GM23338 (cell line): ENCODE measurements around the gene ARFGEF2. TPM values are rescaled to one million over a fixed set of nuclear protein-coding genes. Genes with fewer than 3 reads are reported as not detected.

Source experiments
- ATAC-seq: fragments of 200-7000 bp; cut with Tn5 transposase; 3 replicates; pipeline ENCODE4 v1.9.1; 2020
- DNase-seq: peaks from one replicate; pipeline ENCODE4 v3.0.0-alpha.2; 2015; ENCODE audit warnings: low spot score
- H2AFZ ChIP-seq: fragments of 200-600 bp; sonication (generic); 2 replicates; pipeline ENCODE4 v1.8.0; 2016; ENCODE audit warnings: antibody characterized with exemption, mild to moderate bottlenecking, moderate library complexity
- H3F3A ChIP-seq: fragments of 200-600 bp; sonication (generic); replicated peaks from 2 replicates; pipeline ENCODE4 v1.8.0; 2017; ENCODE audit warnings: antibody characterized with exemption, mixed run types, low read depth
- H3K27ac ChIP-seq: fragments of 200-600 bp; sonication (generic); 2 replicates; pipeline ENCODE4 v1.6.1; 2016; ENCODE audit warnings: low read depth
- H3K27me3 ChIP-seq: fragments of 200-600 bp; sonication (generic); 2 replicates; pipeline ENCODE4 v1.8.0; 2016; ENCODE audit warnings: mild to moderate bottlenecking, mixed run types, moderate library complexity; ENCODE audit not compliant: insufficient read depth
- H3K36me3 ChIP-seq: fragments of 200-600 bp; sonication (generic); 2 replicates; pipeline ENCODE4 v1.8.0; 2016; ENCODE audit warnings: mild to moderate bottlenecking; ENCODE audit not compliant: insufficient read depth
- H3K4me1 ChIP-seq: fragments of 200-600 bp; sonication (generic); 2 replicates; pipeline ENCODE4 v1.8.0; 2016; ENCODE audit warnings: mild to moderate bottlenecking, moderate library complexity; ENCODE audit not compliant: insufficient read depth
- H3K4me2 ChIP-seq: fragments of 200-600 bp; sonication (generic); 2 replicates; pipeline ENCODE4 v1.7.1; 2017; ENCODE audit warnings: mixed run types
- H3K4me3 ChIP-seq: fragments of 200-600 bp; sonication (generic); 2 replicates; pipeline ENCODE4 v1.6.1; 2016; ENCODE audit warnings: mixed run types
- H3K79me2 ChIP-seq: fragments of 200-600 bp; sonication (generic); replicated peaks from 2 replicates; pipeline ENCODE4 v1.8.0; 2017; ENCODE audit warnings: mild to moderate bottlenecking; ENCODE audit not compliant: insufficient read depth
- H3K9me2 ChIP-seq: fragments of 200-600 bp; sonication (generic); 2 replicates; pipeline ENCODE4 v1.8.0; 2017; ENCODE audit not compliant: insufficient read depth
- H4K20me1 ChIP-seq: fragments of 200-600 bp; sonication (generic); replicated peaks from 2 replicates; pipeline ENCODE4 v1.8.0; 2017; ENCODE audit warnings: mild to moderate bottlenecking; ENCODE audit not compliant: insufficient read depth
- H3K27ac Mint-ChIP-seq: 2 replicates; pipeline ENCODE4 v1.8.0; 2020; ENCODE audit warnings: inconsistent platforms, mild to moderate bottlenecking, moderate library complexity, mixed read lengths
- H3K27me3 Mint-ChIP-seq: 3 replicates; pipeline ENCODE4 v1.8.0; 2022; ENCODE audit warnings: low read depth, mild to moderate bottlenecking, moderate library complexity, mixed read lengths, inconsistent platforms; ENCODE audit not compliant: insufficient read depth, poor library complexity
- H3K36me3 Mint-ChIP-seq: 3 replicates; pipeline ENCODE4 v1.8.0; 2021; ENCODE audit warnings: low read depth, mild to moderate bottlenecking, inconsistent platforms, moderate library complexity, mixed read lengths
- H3K4me1 Mint-ChIP-seq: 3 replicates; pipeline ENCODE4 v1.8.0; 2020; ENCODE audit warnings: mild to moderate bottlenecking, inconsistent platforms, mixed read lengths
- H3K4me3 Mint-ChIP-seq: 3 replicates; pipeline ENCODE4 v1.8.0; 2021; ENCODE audit warnings: moderate library complexity, mild to moderate bottlenecking, inconsistent platforms, mixed read lengths
- H3K9me3 Mint-ChIP-seq: 3 replicates; pipeline ENCODE4 v1.8.0; 2020; ENCODE audit warnings: moderate library complexity, mild to moderate bottlenecking, inconsistent platforms, mixed read lengths
- CREB1 ChIP-seq: fragments of 250-450 bp; sonication (Bioruptor Pico); IDR thresholded peaks from 2 replicates; pipeline ENCODE4 v1.5.0; 2020; ENCODE audit warnings: low read depth, mild to moderate bottlenecking, moderate library complexity
- CTCF ChIP-seq, 2 experiments: fragments of 200-600 bp in 1 of 2; sonication (generic) in 1 of 2; conservative IDR thresholded peaks; 2 replicates each; pipeline versions ENCODE4 v1.5.1 to v1.6.1; 2016 to 2017; ENCODE audit warnings: antibody characterized with exemption in 2 of 2, low read depth in 2 of 2, mild to moderate bottlenecking in 2 of 2, moderate library complexity in 1 of 2
- EZH2 ChIP-seq: fragments of 200-600 bp; sonication (generic); IDR thresholded peaks from one replicate; pipeline ENCODE4 v1.8.0; 2017; ENCODE audit warnings: antibody characterized with exemption, mild to moderate bottlenecking, low read depth; ENCODE audit not compliant: unreplicated experiment
- EZH2phosphoT487 ChIP-seq: fragments of 200-600 bp; sonication (generic); IDR thresholded peaks from one replicate; pipeline ENCODE4 v1.8.1; 2018; ENCODE audit warnings: antibody characterized with exemption; ENCODE audit not compliant: unreplicated experiment
- JUNB ChIP-seq: IDR thresholded peaks from one replicate; pipeline ENCODE4 v1.6.1; 2016; ENCODE audit warnings: antibody characterized with exemption; ENCODE audit not compliant: unreplicated experiment
- NANOG ChIP-seq: IDR thresholded peaks from 2 replicates; pipeline ENCODE4 v1.6.1; 2016; ENCODE audit warnings: antibody characterized with exemption, borderline replicate concordance
- POLR2AphosphoS5 ChIP-seq: IDR thresholded peaks from 2 replicates; pipeline ENCODE4 v1.6.1; 2016; ENCODE audit warnings: antibody characterized with exemption, low read depth
- STAT1 ChIP-seq: IDR thresholded peaks from one replicate; pipeline ENCODE4 v1.6.1; 2016; ENCODE audit warnings: antibody characterized with exemption; ENCODE audit not compliant: unreplicated experiment
- ZNF114 ChIP-seq: fragments of 250-450 bp; sonication (Bioruptor Pico); IDR thresholded peaks from 2 replicates; pipeline ENCODE4 v1.5.0; 2020; ENCODE audit warnings: mild to moderate bottlenecking, moderate library complexity
- ZNF331 ChIP-seq: fragments of 250-450 bp; sonication (Bioruptor Pico); IDR thresholded peaks from 2 replicates; pipeline ENCODE4 v1.5.0; 2020; ENCODE audit warnings: low read depth, mild to moderate bottlenecking, moderate library complexity
- polyA plus RNA-seq: library from polyadenylated mRNA; unstranded; fragments of >200 nt; fragmentation: Nextera tagmentation; extraction: Ambion mirVana; gene quantifications from 2 replicates; pipeline ENCODE4 v1.2.1, GENCODE V29; 2016
- total RNA-seq: library from RNA; depleted of rRNA; stranded (reverse); fragments of >200 nt; shearing (Covaris generic); gene quantifications from 2 replicates; pipeline ENCODE4 v1.2.3, GENCODE V29; 2014
- TF ChIP-seq, protein P1 (sequence below): IDR thresholded peaks from 2 replicates; pipeline ENCODE4 v1.6.1; 2016; ENCODE audit warnings: antibody characterized with exemption
- TF ChIP-seq, protein P2 (sequence below): IDR thresholded peaks from one replicate; pipeline ENCODE4 v1.6.1; 2018; ENCODE audit warnings: antibody characterized with exemption; ENCODE audit not compliant: unreplicated experiment
- TF ChIP-seq, protein P3 (sequence below): fragments of 250-450 bp; sonication (Bioruptor Pico); IDR thresholded peaks from 2 replicates; pipeline ENCODE4 v1.5.0; 2020; ENCODE audit warnings: mild to moderate bottlenecking, moderate library complexity

The ARFGEF2 gene
- total and polyA plus RNA-seq, 2 experiments from 2014 or later, result 7.2 to 25.5 TPM

- Histone ChIP-seq H3K27me3 (no peaks in the 10 kb centered on the region), H3K9me2 (no peaks in the 10 kb centered on the region), H3K4me3 (no peak overlapping the region), H3K27ac (no peak overlapping the region), H2AFZ (no peak overlapping the region), H3K4me1 (no peaks in the 10 kb centered on the region), H3K4me2 (no peak overlapping the region), H3F3A (0 out of 2 replicates have a peak, but pooled peaks cover 7% of the 10 kb centered on the region), H4K20me1 (0 out of 2 replicates have a peak, but pooled peaks cover 10% of the 10 kb centered on the region), H3K79me2 (no peaks in the 10 kb centered on the region), H3K36me3 (peaks cover 32% of the 10 kb centered on the region)
- H3K4me3 Mint-ChIP-seq, result no peak overlapping the region
- DNase-seq (no peak), ATAC-seq (no peak)
- H3K27me3 Mint-ChIP-seq, result peaks cover 5% of the 10 kb centered on the region
- TF ChIP-seq ZNF114 (no peak), STAT1 (no peak), EZH2phosphoT487 (no peak), CTCF (conservative IDR thresholded peaks at IDR 0.05; ENCODE audit: low read depth in 2 of 2) (no peak), NANOG (no peak), ZNF331 (CRISPR knock-in tag) (no peak), EZH2 (no peak), CREB1 (CRISPR knock-in tag) (no peak), POLR2AphosphoS5 (no peak), JUNB (no peak)
- TF ChIP-seq, protein P1, sequence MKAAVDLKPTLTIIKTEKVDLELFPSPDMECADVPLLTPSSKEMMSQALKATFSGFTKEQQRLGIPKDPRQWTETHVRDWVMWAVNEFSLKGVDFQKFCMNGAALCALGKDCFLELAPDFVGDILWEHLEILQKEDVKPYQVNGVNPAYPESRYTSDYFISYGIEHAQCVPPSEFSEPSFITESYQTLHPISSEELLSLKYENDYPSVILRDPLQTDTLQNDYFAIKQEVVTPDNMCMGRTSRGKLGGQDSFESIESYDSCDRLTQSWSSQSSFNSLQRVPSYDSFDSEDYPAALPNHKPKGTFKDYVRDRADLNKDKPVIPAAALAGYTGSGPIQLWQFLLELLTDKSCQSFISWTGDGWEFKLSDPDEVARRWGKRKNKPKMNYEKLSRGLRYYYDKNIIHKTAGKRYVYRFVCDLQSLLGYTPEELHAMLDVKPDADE, result no peak
- TF ChIP-seq, protein P2, sequence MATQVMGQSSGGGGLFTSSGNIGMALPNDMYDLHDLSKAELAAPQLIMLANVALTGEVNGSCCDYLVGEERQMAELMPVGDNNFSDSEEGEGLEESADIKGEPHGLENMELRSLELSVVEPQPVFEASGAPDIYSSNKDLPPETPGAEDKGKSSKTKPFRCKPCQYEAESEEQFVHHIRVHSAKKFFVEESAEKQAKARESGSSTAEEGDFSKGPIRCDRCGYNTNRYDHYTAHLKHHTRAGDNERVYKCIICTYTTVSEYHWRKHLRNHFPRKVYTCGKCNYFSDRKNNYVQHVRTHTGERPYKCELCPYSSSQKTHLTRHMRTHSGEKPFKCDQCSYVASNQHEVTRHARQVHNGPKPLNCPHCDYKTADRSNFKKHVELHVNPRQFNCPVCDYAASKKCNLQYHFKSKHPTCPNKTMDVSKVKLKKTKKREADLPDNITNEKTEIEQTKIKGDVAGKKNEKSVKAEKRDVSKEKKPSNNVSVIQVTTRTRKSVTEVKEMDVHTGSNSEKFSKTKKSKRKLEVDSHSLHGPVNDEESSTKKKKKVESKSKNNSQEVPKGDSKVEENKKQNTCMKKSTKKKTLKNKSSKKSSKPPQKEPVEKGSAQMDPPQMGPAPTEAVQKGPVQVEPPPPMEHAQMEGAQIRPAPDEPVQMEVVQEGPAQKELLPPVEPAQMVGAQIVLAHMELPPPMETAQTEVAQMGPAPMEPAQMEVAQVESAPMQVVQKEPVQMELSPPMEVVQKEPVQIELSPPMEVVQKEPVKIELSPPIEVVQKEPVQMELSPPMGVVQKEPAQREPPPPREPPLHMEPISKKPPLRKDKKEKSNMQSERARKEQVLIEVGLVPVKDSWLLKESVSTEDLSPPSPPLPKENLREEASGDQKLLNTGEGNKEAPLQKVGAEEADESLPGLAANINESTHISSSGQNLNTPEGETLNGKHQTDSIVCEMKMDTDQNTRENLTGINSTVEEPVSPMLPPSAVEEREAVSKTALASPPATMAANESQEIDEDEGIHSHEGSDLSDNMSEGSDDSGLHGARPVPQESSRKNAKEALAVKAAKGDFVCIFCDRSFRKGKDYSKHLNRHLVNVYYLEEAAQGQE, result no peak
- TF ChIP-seq, protein P3, sequence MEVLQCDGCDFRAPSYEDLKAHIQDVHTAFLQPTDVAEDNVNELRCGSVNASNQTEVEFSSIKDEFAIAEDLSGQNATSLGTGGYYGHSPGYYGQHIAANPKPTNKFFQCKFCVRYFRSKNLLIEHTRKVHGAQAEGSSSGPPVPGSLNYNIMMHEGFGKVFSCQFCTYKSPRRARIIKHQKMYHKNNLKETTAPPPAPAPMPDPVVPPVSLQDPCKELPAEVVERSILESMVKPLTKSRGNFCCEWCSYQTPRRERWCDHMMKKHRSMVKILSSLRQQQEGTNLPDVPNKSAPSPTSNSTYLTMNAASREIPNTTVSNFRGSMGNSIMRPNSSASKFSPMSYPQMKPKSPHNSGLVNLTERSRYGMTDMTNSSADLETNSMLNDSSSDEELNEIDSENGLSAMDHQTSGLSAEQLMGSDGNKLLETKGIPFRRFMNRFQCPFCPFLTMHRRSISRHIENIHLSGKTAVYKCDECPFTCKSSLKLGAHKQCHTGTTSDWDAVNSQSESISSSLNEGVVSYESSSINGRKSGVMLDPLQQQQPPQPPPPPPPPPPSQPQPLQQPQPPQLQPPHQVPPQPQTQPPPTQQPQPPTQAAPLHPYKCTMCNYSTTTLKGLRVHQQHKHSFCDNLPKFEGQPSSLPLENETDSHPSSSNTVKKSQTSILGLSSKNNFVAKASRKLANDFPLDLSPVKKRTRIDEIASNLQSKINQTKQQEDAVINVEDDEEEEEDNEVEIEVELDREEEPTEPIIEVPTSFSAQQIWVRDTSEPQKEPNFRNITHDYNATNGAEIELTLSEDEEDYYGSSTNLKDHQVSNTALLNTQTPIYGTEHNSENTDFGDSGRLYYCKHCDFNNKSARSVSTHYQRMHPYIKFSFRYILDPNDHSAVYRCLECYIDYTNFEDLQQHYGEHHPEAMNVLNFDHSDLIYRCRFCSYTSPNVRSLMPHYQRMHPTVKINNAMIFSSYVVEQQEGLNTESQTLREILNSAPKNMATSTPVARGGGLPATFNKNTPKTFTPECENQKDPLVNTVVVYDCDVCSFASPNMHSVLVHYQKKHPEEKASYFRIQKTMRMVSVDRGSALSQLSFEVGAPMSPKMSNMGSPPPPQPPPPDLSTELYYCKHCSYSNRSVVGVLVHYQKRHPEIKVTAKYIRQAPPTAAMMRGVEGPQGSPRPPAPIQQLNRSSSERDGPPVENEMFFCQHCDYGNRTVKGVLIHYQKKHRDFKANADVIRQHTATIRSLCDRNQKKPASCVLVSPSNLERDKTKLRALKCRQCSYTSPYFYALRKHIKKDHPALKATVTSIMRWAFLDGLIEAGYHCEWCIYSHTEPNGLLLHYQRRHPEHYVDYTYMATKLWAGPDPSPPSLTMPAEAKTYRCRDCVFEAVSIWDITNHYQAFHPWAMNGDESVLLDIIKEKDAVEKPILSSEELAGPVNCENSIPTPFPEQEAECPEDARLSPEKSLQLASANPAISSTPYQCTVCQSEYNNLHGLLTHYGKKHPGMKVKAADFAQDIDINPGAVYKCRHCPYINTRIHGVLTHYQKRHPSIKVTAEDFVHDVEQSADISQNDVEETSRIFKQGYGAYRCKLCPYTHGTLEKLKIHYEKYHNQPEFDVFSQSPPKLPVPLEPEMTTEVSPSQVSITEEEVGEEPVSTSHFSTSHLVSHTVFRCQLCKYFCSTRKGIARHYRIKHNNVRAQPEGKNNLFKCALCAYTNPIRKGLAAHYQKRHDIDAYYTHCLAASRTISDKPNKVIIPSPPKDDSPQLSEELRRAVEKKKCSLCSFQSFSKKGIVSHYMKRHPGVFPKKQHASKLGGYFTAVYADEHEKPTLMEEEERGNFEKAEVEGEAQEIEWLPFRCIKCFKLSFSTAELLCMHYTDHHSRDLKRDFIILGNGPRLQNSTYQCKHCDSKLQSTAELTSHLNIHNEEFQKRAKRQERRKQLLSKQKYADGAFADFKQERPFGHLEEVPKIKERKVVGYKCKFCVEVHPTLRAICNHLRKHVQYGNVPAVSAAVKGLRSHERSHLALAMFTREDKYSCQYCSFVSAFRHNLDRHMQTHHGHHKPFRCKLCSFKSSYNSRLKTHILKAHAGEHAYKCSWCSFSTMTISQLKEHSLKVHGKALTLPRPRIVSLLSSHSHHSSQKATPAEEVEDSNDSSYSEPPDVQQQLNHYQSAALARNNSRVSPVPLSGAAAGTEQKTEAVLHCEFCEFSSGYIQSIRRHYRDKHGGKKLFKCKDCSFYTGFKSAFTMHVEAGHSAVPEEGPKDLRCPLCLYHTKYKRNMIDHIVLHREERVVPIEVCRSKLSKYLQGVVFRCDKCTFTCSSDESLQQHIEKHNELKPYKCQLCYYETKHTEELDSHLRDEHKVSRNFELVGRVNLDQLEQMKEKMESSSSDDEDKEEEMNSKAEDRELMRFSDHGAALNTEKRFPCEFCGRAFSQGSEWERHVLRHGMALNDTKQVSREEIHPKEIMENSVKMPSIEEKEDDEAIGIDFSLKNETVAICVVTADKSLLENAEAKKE (CRISPR knock-in tag), result no peak
- peaks cover 31% of the 10 kb centered on the region for H3K36me3 Mint-ChIP-seq
- H3K9me3 Mint-ChIP-seq, result no peaks in the 10 kb centered on the region
- no peak overlapping the region; the same call in 1 of the 2 replicates for H3K27ac Mint-ChIP-seq
- no peaks in the 10 kb centered on the region for H3K4me1 Mint-ChIP-seq
Measured at GRCh38 chr20:49024220-49024619, 102.7 kb downstream of the ARFGEF2 start.
